ENCODE results near the gene ZNF516.

GRCh38 chr18:76379226-76380126 lies 115.6 kb downstream of the ZNF516 start:
- TF ChIP-seq EZH2 (IDR thresholded peaks at IDR 0.05; ENCODE audit: borderline replicate concordance) (no peak), CTCF (IDR thresholded peaks at IDR 0.05; ENCODE audit: poor library complexity) (no peak)

All from hepatocyte (in vitro differentiated cells).